Hepatocyte (in vitro differentiated cells): ENCODE results near the gene RNF212B. TPM values are rescaled to one million over a fixed set of nuclear protein-coding genes. Genes with fewer than 3 reads are reported as not detected.
A peak's percentile ranks its signal among the peaks of the same experiment; 100 is the strongest.

ENCODE experiments used
- DNase-seq: peaks from one replicate; pipeline ENCODE4 v3.0.0-alpha.2; 2016; ENCODE audit warnings: low spot score
- H2AFZ ChIP-seq: fragments of 200-600 bp; sonication (generic); 2 replicates; pipeline ENCODE4 v1.6.0; 2016; ENCODE audit warnings: antibody characterized with exemption, mild to moderate bottlenecking
- H3K27ac ChIP-seq: fragments of 200-600 bp; sonication (generic); 2 replicates; pipeline ENCODE4 v1.5.1; 2016; ENCODE audit warnings: mild to moderate bottlenecking
- H3K27me3 ChIP-seq: fragments of 200-600 bp; sonication (generic); 2 replicates; pipeline ENCODE4 v1.6.1; 2016
- H3K36me3 ChIP-seq: fragments of 200-600 bp; sonication (generic); replicated peaks from 2 replicates; pipeline ENCODE4 v1.5.1; 2016; ENCODE audit warnings: low read depth; ENCODE audit not compliant: insufficient read depth
- H3K4me1 ChIP-seq: fragments of 200-600 bp; sonication (generic); 2 replicates; pipeline ENCODE4 v1.5.1; 2016; ENCODE audit warnings: mild to moderate bottlenecking, moderate library complexity; ENCODE audit not compliant: insufficient read depth
- H3K4me2 ChIP-seq: fragments of 200-600 bp; sonication (generic); 2 replicates; pipeline ENCODE4 v1.6.0; 2016
- H3K4me3 ChIP-seq: fragments of 200-600 bp; sonication (generic); 2 replicates; pipeline ENCODE4 v1.5.1; 2016; ENCODE audit warnings: mild to moderate bottlenecking
- H3K79me2 ChIP-seq: fragments of 200-600 bp; sonication (generic); 2 replicates; pipeline ENCODE4 v1.6.0; 2017; ENCODE audit warnings: mild to moderate bottlenecking
- H3K9me2 ChIP-seq: fragments of 200-600 bp; sonication (generic); replicated peaks from 2 replicates; pipeline ENCODE4 v1.6.0; 2017; ENCODE audit warnings: mild to moderate bottlenecking; ENCODE audit not compliant: insufficient read depth
- H3K9me3 ChIP-seq: fragments of 200-600 bp; sonication (generic); 2 replicates; pipeline ENCODE4 v1.5.1; 2016; ENCODE audit warnings: low read depth, mild to moderate bottlenecking
- H4K20me1 ChIP-seq: fragments of 200-600 bp; sonication (generic); 2 replicates; pipeline ENCODE4 v1.6.0; 2016; ENCODE audit warnings: mild to moderate bottlenecking; ENCODE audit not compliant: insufficient read depth, poor library complexity, severe bottlenecking
- CTCF ChIP-seq: fragments of 200-600 bp; sonication (generic); IDR thresholded peaks from 2 replicates; pipeline ENCODE4 v1.5.1; 2016; ENCODE audit warnings: antibody characterized with exemption, mild to moderate bottlenecking; ENCODE audit not compliant: poor library complexity
- EZH2 ChIP-seq: fragments of 200-600 bp; sonication (generic); IDR thresholded peaks from 2 replicates; pipeline ENCODE4 v1.6.1; 2016; ENCODE audit warnings: antibody characterized with exemption, mild to moderate bottlenecking, borderline replicate concordance
- EZH2phosphoT487 ChIP-seq: fragments of 200-600 bp; sonication (generic); IDR thresholded peaks from one replicate; pipeline ENCODE4 v1.6.1; 2018; ENCODE audit warnings: antibody characterized with exemption, mild to moderate bottlenecking, low read depth, moderate library complexity; ENCODE audit not compliant: unreplicated experiment, severe bottlenecking
- WGBS: methylation state at CpG from one replicate; pipeline ENCODE4 v1.1.6; 2016; ENCODE audit warnings: low lambda C conversion rate; ENCODE audit errors: missing lambda C conversion rate; 5-methylcytosine and 5-hydroxymethylcytosine counted together
- polyA plus RNA-seq: library from polyadenylated mRNA; unstranded; fragments of >200 nt; fragmentation: Nextera tagmentation; extraction: Ambion mirVana; gene quantifications from 2 replicates; pipeline ENCODE4 v1.2.1, GENCODE V29; 2016
- total RNA-seq: library from RNA; depleted of rRNA; stranded (reverse); fragments of >200 nt; gene quantifications from 2 replicates; pipeline ENCODE4 v1.2.3, GENCODE V29; 2014

Gene RNF212B
- total and polyA plus RNA-seq, 2 experiments from 2014 or later: 0.17 TPM; not detected in 1

- no peaks in the 10 kb centered on the region for H3K27me3 ChIP-seq
- no peak overlapping the region for H3K4me3 ChIP-seq
- WGBS: 90% methylated on average over 6 of the region's 6 CpGs
- no peaks in the 10 kb centered on the region for H3K36me3 ChIP-seq
- H3K4me2 ChIP-seq: no peak overlapping the region
- no peak overlapping the region for H2AFZ ChIP-seq
- peaks cover 11% of the 10 kb centered on the region for H3K4me1 ChIP-seq
- H3K79me2 ChIP-seq: peaks cover 50% of the 10 kb centered on the region
- H3K9me3 ChIP-seq: no peaks in the 10 kb centered on the region
- H4K20me1 ChIP-seq: no peaks in the 10 kb centered on the region
- no peak for DNase-seq
- H3K27ac ChIP-seq: no peak overlapping the region
- no peaks in the 10 kb centered on the region for H3K9me2 ChIP-seq
- TF ChIP-seq CTCF (no peak), EZH2phosphoT487 (no peak), EZH2 (no peak)
These were observed 43.5 kb downstream of the RNF212B start for GRCh38 chr14:23281247-23281646.

GRCh38 chr14:23284654-23285529 lies 47.2 kb downstream of the RNF212B start:
- no peaks in the 10 kb centered on the region for H3K27me3 ChIP-seq
- no peaks in the 10 kb centered on the region for H3K9me3 ChIP-seq
- whole genome bisulfite sequencing: 37% methylated on average over 9 of the region's 9 CpGs
- DNase-seq: peak; percentile 28
- H3K4me3 ChIP-seq: peak overlapping the region; percentile 69
- peak overlapping the region; percentile 85 for H2AFZ ChIP-seq
- H3K4me1 ChIP-seq: peaks cover 11% of the 10 kb centered on the region
- peak overlapping the region; percentile 88 for H3K4me2 ChIP-seq
- H3K27ac ChIP-seq: peak overlapping the region; percentile 92
- no peak for TF ChIP-seq EZH2
- TF ChIP-seq EZH2phosphoT487: no peak
- TF ChIP-seq CTCF: no peak
- H3K9me2 ChIP-seq: no peaks in the 10 kb centered on the region
- H3K79me2 ChIP-seq: peaks cover 50% of the 10 kb centered on the region
- no peaks in the 10 kb centered on the region for H3K36me3 ChIP-seq
- H4K20me1 ChIP-seq: no peaks in the 10 kb centered on the region

- peak overlapping the region; percentile 88 for H3K4me2 ChIP-seq
- H3K79me2 ChIP-seq: peaks cover 48% of the 10 kb centered on the region
- peaks cover 11% of the 10 kb centered on the region for H3K4me1 ChIP-seq
- H3K27me3 ChIP-seq: no peaks in the 10 kb centered on the region
- peak overlapping the region; percentile 69 for H3K4me3 ChIP-seq
- DNase-seq: no peak
- H3K27ac ChIP-seq: peak overlapping the region; percentile 92
- H3K9me2 ChIP-seq: no peaks in the 10 kb centered on the region
- TF ChIP-seq EZH2phosphoT487 (no peak), EZH2 (no peak), CTCF (no peak)
- H4K20me1 ChIP-seq: no peaks in the 10 kb centered on the region
- peak overlapping the region; percentile 85 for H2AFZ ChIP-seq
- under 1% methylated on average over 15 of the region's 22 CpGs for WGBS
- H3K9me3 ChIP-seq: no peaks in the 10 kb centered on the region
- H3K36me3 ChIP-seq: no peaks in the 10 kb centered on the region
These were observed 47.8 kb downstream of the RNF212B start for GRCh38 chr14:23285530-23286019.
